HepG2 (cell line): ENCODE results near the gene CCDC106. TPM values are rescaled to one million over a fixed set of nuclear protein-coding genes. Genes with fewer than 3 reads are reported as not detected.

Experiments
- ATF2 ChIP-seq: sonication (generic); formaldehyde crosslinking; IDR thresholded peaks from 2 replicates; pipeline ENCODE4 v1.4.0; 2020; ENCODE audit warnings: missing genetic modification reagents
- ATF7 ChIP-seq, 2 experiments: fragments of 450-650 bp in 1 of 2; sonication (generic) in 1 of 2; formaldehyde crosslinking in 1 of 2; IDR thresholded peaks; 2 replicates each; pipeline versions ENCODE4 v1.4.0 to v1.6.1; 2016 to 2020; ENCODE audit warnings: antibody characterized with exemption in 1 of 2, mild to moderate bottlenecking in 1 of 2, missing genetic modification reagents in 1 of 2
- CHD2 ChIP-seq: IDR thresholded peaks from 2 replicates; pipeline ENCODE4 v1.6.1; 2011; ENCODE audit warnings: low read depth, low read length, improper control_type of control experiment
- CSRNP1 ChIP-seq: sonication (generic); formaldehyde crosslinking; IDR thresholded peaks from 2 replicates; pipeline ENCODE4 v1.8.1; 2023; ENCODE audit warnings: mild to moderate bottlenecking, missing genetic modification reagents
- CSRNP2 ChIP-seq: sonication (generic); formaldehyde crosslinking; conservative IDR thresholded peaks from 2 replicates; pipeline ENCODE4 v1.8.0; 2022; ENCODE audit warnings: low read depth, missing genetic modification reagents
- EED ChIP-seq: sonication (generic); formaldehyde crosslinking; IDR thresholded peaks from 2 replicates; pipeline ENCODE4 v1.5.0; 2020; ENCODE audit warnings: mild to moderate bottlenecking, missing genetic modification reagents
- ESRRA ChIP-seq: sonication (generic); formaldehyde crosslinking; IDR thresholded peaks from 2 replicates; pipeline ENCODE4 v1.5.1; 2020; ENCODE audit warnings: mild to moderate bottlenecking, low read depth, missing genetic modification reagents
- HNF4A ChIP-seq: sonication (generic); formaldehyde crosslinking; IDR thresholded peaks from 2 replicates; pipeline ENCODE4 v1.4.0; 2020; ENCODE audit warnings: missing genetic modification reagents
- NFRKB ChIP-seq: fragments of 450-650 bp; IDR thresholded peaks from 2 replicates; pipeline ENCODE4 v1.6.1; 2017
- PAWR ChIP-seq: sonication (generic); formaldehyde crosslinking; IDR thresholded peaks from 2 replicates; pipeline ENCODE4 v1.4.0; 2020; ENCODE audit warnings: missing genetic modification reagents, mild to moderate bottlenecking, borderline replicate concordance
- PCBP1 ChIP-seq: fragments of 200-400 bp; formaldehyde crosslinking; IDR thresholded peaks from 2 replicates; pipeline ENCODE4 v1.6.1; 2017; ENCODE audit warnings: mild to moderate bottlenecking, low read depth, low read length, borderline replicate concordance
- ZBTB10 ChIP-seq: sonication (generic); formaldehyde crosslinking; IDR thresholded peaks from 2 replicates; pipeline ENCODE4 v1.4.0; 2020; ENCODE audit warnings: missing genetic modification reagents, borderline replicate concordance
- ZFP62 ChIP-seq: sonication (generic); formaldehyde crosslinking; IDR thresholded peaks from 2 replicates; pipeline ENCODE4 v1.4.0; 2020; ENCODE audit warnings: missing genetic modification reagents
- ZNF138 ChIP-seq: sonication (generic); formaldehyde crosslinking; IDR thresholded peaks from 2 replicates; pipeline ENCODE4 v1.5.0; 2020; ENCODE audit warnings: mild to moderate bottlenecking, low read depth, missing genetic modification reagents
- ZNF296 ChIP-seq: sonication (generic); formaldehyde crosslinking; conservative IDR thresholded peaks from 2 replicates; pipeline ENCODE4 v1.5.0; 2020; ENCODE audit warnings: mild to moderate bottlenecking, missing genetic modification reagents
- ZNF577 ChIP-seq: sonication (generic); formaldehyde crosslinking; IDR thresholded peaks from 2 replicates; pipeline ENCODE4 v1.4.0; 2020; ENCODE audit warnings: mild to moderate bottlenecking, low read depth, missing genetic modification reagents, borderline replicate concordance
- ZNF629 ChIP-seq: sonication (generic); formaldehyde crosslinking; conservative IDR thresholded peaks from 2 replicates; pipeline ENCODE4 v1.5.0; 2020; ENCODE audit warnings: missing genetic modification reagents
- ZSCAN31 ChIP-seq: sonication (generic); formaldehyde crosslinking; IDR thresholded peaks from 2 replicates; pipeline ENCODE4 v1.5.0; 2020; ENCODE audit warnings: low read depth, mild to moderate bottlenecking, missing genetic modification reagents
- polyA plus RNA-seq, 8 experiments: library from polyadenylated mRNA; depleted of rRNA in 3 of 8; stranded (reverse) in 7 of 8; unstranded in 1 of 8; fragments of >200 nt; fragmentation: Illumina TruSeq in 4 of 8; extraction: Trizol in 4 of 8; gene quantifications; 2 replicates each; pipeline versions ENCODE4 v1.2.1 to v1.2.3, GENCODE V29; 2011 to 2016; ENCODE audit warnings: low read depth in 4 of 8, missing spikeins in 1 of 8, mixed read lengths in 1 of 8; ENCODE audit not compliant: insufficient read depth in 1 of 8
- total RNA-seq, 5 experiments: library from RNA; depleted of rRNA; stranded (reverse); fragments of >200 nt; fragmentation: Illumina TruSeq; extraction: Trizol; gene quantifications; 2 replicates each; pipeline ENCODE4 v1.2.3, GENCODE V29; 2016; ENCODE audit warnings: low read depth in 1 of 5

The CCDC106 gene
- total and polyA plus RNA-seq, 2 of the 13 experiments (the other 11 are each of a cell fraction or from before 2014, with no cell fraction given), result 4.7 to 8.8 TPM

- TF ChIP-seq EED (CRISPR knock-in tag), result no peak
- TF ChIP-seq PAWR (CRISPR knock-in tag), result no peak
- TF ChIP-seq PCBP1, result peak; percentile 74; the same call in 1 of the 2 replicates
- TF ChIP-seq ZFP62 (CRISPR knock-in tag), result no peak
- TF ChIP-seq ATF2 (CRISPR knock-in tag), result 0 out of 2 replicates have a peak, but pooled peaks have one; percentile 19
- no peak for TF ChIP-seq ZSCAN31 (CRISPR knock-in tag)
- no peak for TF ChIP-seq ZNF629 (CRISPR knock-in tag)
- 0 out of 2 replicates have a peak, but pooled peaks have one; percentile 57 for TF ChIP-seq ESRRA
- no peak for TF ChIP-seq CSRNP2 (CRISPR knock-in tag)
- TF ChIP-seq ATF7 (IDR thresholded peaks at IDR 0.05), result no peak
- TF ChIP-seq ATF7 (CRISPR knock-in tag; IDR thresholded peaks at IDR 0.05), result no peak
- TF ChIP-seq HNF4A (CRISPR knock-in tag), result no peak
- TF ChIP-seq ZNF296, result no peak
- TF ChIP-seq ZNF138 (CRISPR knock-in tag), result 0 out of 2 replicates have a peak, but pooled peaks have one; percentile 12
- peak; percentile 45; the same call in 1 of the 2 replicates for TF ChIP-seq ZBTB10 (CRISPR knock-in tag)
- TF ChIP-seq CHD2, result peak; percentile 53; the same call in 1 of the 2 replicates
- no peak for TF ChIP-seq ZNF577 (CRISPR knock-in tag)
- peak; percentile 66 for TF ChIP-seq NFRKB
- TF ChIP-seq CSRNP1, result no peak
Observed at GRCh38 chr19:55599468-55599841, 48.6 kb upstream of the CCDC106 start, which contains the start of gene FIZ1 (continued).
